Activated T-helper 1 cell treated with Interleukin-2 at 50 U/mL for 16 hours (primary cell): Measurements from ENCODE around the gene DNAH8.
"Not testable (repeated sequence)": the region's sequence is repeated elsewhere in the genome, so short reads cannot be mapped to it uniquely, and the experiment has no call there.

Source experiments
- DNase-seq: peaks from one replicate; pipeline ENCODE4 v3.0.0-alpha.2; 2020; ENCODE audit warnings: low read depth

The DNAH8 gene

GRCh38 chr6:38909015-38909730, 194.1 kb downstream of the DNAH8 start:
- no peak for DNase-seq

- DNase-seq = no peak
Observed at GRCh38 chr6:38910207-38910606, 195.1 kb downstream of the DNAH8 start.

- DNase-seq = no peak
Observed at GRCh38 chr6:38912378-38912777, 197.3 kb downstream of the DNAH8 start.

GRCh38 chr6:38915205-38915925, 200.3 kb downstream of the DNAH8 start:
- DNase-seq = no peak

- DNase-seq = not testable (repeated sequence)
Observed at GRCh38 chr6:38921540-38921939, 206.4 kb downstream of the DNAH8 start.

GRCh38 chr6:38924791-38925509, 209.8 kb downstream of the DNAH8 start:
- no peak for DNase-seq

GRCh38 chr6:38929560-38929959, 214.4 kb downstream of the DNAH8 start:
- no peak for DNase-seq

GRCh38 chr6:38933426-38933825, 218.3 kb downstream of the DNAH8 start:
- DNase-seq = no peak

- no peak for DNase-seq
Observed at GRCh38 chr6:38935051-38935450, 219.9 kb downstream of the DNAH8 start.

- no peak for DNase-seq
Observed at GRCh38 chr6:38937839-38938613, 222.9 kb downstream of the DNAH8 start.

- DNase-seq = no peak
Observed at GRCh38 chr6:38938741-38939140, 223.6 kb downstream of the DNAH8 start.

GRCh38 chr6:38942442-38942841, 227.3 kb downstream of the DNAH8 start:
- no peak for DNase-seq

- DNase-seq = no peak
Observed at GRCh38 chr6:38942965-38943364, 227.9 kb downstream of the DNAH8 start.

- DNase-seq = no peak
Observed at GRCh38 chr6:38943964-38944363, 228.9 kb downstream of the DNAH8 start.

- DNase-seq = no peak
Observed at GRCh38 chr6:38944655-38945279, 229.7 kb downstream of the DNAH8 start.

GRCh38 chr6:38955861-38956260, 240.8 kb downstream of the DNAH8 start:
- DNase-seq = no peak

GRCh38 chr6:38957426-38957825, 242.3 kb downstream of the DNAH8 start:
- DNase-seq = no peak

- no peak for DNase-seq
Observed at GRCh38 chr6:38959138-38959537, 244.0 kb downstream of the DNAH8 start.

GRCh38 chr6:38968702-38969149, 253.6 kb downstream of the DNAH8 start:
- no peak for DNase-seq

- no peak for DNase-seq
Observed at GRCh38 chr6:38973178-38974057, 258.3 kb downstream of the DNAH8 start.
